ENCODE data around the gene CARMIL1. TPM values are rescaled to one million over a fixed set of nuclear protein-coding genes. Genes with fewer than 3 reads are reported as not detected.
"Not testable (repeated sequence)": the region's sequence is repeated elsewhere in the genome, so short reads cannot be mapped to it uniquely, and the experiment has no call there.

Gene CARMIL1
- polyA plus RNA-seq, 3 donors, result 87.4 to 143 (median 115) TPM

- no peak for DNase-seq
These were observed 162.6 kb downstream of the CARMIL1 start for GRCh38 chr6:25441663-25442270.

DNA sequence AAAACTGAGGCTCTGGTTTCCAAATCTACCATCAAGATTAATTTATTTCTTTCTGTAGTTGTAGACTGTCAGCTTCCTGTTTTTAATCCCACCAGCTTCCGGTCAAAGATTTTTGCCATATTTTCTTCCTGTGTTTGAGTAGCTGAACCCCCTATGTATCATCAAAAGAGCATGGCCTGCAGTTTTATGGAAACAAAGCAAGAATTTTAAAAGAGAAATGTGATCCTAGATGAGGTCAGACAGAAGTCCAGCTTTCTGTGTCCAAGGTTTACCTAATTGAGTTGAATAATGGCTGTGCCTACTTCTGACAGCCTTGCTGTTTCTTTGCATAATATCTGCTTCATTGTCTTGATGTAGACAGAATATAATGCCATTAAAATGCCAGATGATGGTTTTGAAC is 163.7 kb downstream of the CARMIL1 start:
- no peak for DNase-seq

- not testable (repeated sequence) for DNase-seq
These were observed 165.3 kb downstream of the CARMIL1 start for GRCh38 chr6:25444521-25444920.

GRCh38 chr6:25446830-25447569 is 167.8 kb downstream of the CARMIL1 start:
- no peak for DNase-seq

GRCh38 chr6:25447570-25447929 is 168.4 kb downstream of the CARMIL1 start:
- DNase-seq, result no peak

DNA sequence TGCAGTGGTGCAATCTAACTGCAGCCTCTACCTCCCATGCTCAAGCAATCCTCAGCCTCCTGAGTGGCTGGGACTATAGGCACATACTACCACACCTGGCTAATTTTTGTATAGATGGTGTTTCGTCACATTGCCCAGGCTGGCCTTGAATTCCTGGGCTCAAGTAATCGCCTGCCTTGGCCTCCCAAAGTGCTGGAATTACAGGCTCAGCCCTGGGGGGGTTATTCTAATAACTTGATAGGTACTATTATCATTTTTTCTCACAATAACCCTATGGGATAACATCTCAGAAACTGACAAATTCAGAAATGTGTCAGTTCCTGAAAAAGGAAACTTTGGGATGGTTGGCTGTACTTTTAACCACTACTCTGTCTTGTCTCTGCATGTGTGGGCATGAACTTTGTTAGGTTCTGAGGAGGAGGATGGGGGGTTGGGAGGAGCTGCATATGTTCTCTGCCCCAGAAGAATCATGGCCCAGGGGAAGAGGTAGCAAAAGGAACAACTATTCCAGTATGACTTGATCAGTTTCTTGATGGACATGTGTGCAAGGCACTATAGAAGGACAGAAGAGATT is 169.9 kb downstream of the CARMIL1 start:
- DNase-seq, result no peak

DNA sequence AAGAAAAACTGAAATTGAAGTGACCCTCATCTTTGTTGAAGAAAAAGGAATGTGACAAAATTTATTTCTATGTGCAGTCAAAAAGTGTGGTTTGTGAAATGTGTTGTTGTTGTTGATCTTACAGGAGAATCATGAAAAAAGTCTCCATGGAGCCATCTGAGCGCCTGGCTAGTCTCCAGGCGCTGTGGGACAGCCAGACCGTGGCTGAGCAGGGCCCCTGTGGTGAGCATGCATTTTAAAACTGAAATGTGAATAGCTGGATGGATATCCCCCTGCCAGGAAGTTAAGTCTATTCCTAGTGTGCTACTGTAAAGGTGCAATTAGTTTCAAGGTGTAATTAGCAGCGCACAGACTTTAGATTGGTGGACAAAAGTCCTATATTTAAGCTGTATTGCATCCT is 170.6 kb downstream of the CARMIL1 start:
- no peak for DNase-seq

- no peak for DNase-seq
These were observed 171.5 kb downstream of the CARMIL1 start for GRCh38 chr6:25450469-25451198.

GRCh38 chr6:25452031-25452430 is 172.9 kb downstream of the CARMIL1 start:
- DNase-seq, result no peak

- no peak for DNase-seq
These were observed 174.1 kb downstream of the CARMIL1 start for GRCh38 chr6:25453288-25453687.

GRCh38 chr6:25454136-25454535 is 175.0 kb downstream of the CARMIL1 start:
- DNase-seq, result no peak

GRCh38 chr6:25456249-25457040 is 177.3 kb downstream of the CARMIL1 start:
- no peak for DNase-seq

- DNase-seq, result no peak
These were observed 178.3 kb downstream of the CARMIL1 start for GRCh38 chr6:25457516-25457915.

- DNase-seq, result no peak
These were observed 179.3 kb downstream of the CARMIL1 start for GRCh38 chr6:25458485-25458884.

GRCh38 chr6:25462235-25462897 is 183.2 kb downstream of the CARMIL1 start:
- no peak for DNase-seq

DNA sequence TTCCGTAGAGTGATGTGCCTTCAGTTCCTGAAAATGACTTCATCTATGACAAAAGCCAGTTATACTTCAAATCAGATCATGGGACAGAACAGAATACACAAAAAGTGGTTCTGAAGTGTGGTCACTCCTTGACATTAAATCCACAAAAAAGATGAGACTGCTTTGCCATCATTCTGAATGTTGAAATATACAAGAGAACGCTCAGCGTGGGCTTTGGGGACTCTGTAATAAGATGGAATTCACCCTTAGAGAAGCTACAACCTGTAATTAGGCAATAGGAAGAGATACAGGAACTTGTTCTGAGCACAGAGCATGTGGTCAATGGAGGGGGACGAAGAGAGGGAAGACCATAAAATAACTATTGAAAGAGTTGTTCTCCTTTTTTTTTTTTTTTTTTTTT is 184.3 kb downstream of the CARMIL1 start:
- no peak for DNase-seq

DNA sequence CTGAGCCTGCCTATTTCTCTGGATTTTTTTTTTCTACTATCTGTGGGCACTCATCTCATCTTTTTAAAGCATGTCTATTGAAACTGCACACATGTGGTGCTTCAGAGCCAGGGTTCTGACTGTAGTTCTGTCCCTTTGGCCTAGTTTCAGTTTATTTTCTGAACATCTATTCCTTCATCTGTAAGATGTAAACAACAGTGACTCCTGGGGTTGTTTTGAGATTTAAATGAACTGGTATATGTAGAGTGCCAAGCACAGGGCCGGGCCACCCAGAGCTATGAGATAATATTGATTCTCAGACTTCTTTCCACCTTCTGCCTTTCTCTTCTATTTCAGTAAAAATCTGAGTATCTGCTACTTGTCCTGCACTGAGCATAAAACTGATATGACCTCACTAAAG is 185.1 kb downstream of the CARMIL1 start:
- DNase-seq, result no peak

DNA sequence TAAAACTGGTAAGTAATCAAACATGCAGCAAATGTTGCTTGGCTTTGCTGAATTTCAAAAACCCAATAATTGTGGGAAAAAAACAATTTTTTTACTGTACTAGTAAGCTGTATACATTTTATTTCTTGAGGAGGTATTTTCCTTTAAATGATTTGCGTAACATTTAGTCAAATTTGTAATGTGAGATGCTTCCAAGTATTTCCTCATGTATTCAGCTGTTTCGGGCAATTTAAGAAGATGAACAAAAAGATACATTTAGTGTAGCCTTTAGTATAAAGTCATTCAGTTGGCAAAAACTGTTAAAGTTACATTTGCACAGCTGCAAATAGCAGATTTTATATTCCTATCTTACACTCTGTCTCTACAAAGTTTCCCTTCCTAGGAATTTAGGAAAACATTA is 186.8 kb downstream of the CARMIL1 start:
- DNase-seq, result no peak

- no peak for DNase-seq
These were observed 189.7 kb downstream of the CARMIL1 start for GRCh38 chr6:25468881-25469280.

- no peak for DNase-seq
These were observed 190.7 kb downstream of the CARMIL1 start for GRCh38 chr6:25469797-25470388.

- DNase-seq, result no peak
These were observed 193.1 kb downstream of the CARMIL1 start for GRCh38 chr6:25472306-25472705.
